Activated CD4-positive, alpha-beta T cell treated with anti-CD3 and anti-CD28 coated beads, Interleukin-10, Interleukin-2, amounts not matched to agents 100 ng/mL and 50 ng/mL, durations not matched to agents 16 hours and 8 hours (primary cell): ENCODE results near the gene RMP24.
A peak's percentile ranks its signal among the peaks of the same experiment; 100 is the strongest.
"Not testable (repeated sequence)": the region's sequence is repeated elsewhere in the genome, so short reads cannot be mapped to it uniquely, and the experiment has no call there.

ENCODE experiments used
- DNase-seq: peaks from one replicate; pipeline ENCODE4 v3.0.0-alpha.2; 2020

Gene RMP24

GRCh38 chr18:35972197-35973000 lies at the start of gene RMP24:
TSS of gene RMP24 (plus strand) at chr18:35972679.
- DNase-seq, result peak; percentile 96

- DNase-seq, result no peak
Observed at GRCh38 chr18:35923939-35924684, 48.4 kb upstream of the RMP24 start.

DNA sequence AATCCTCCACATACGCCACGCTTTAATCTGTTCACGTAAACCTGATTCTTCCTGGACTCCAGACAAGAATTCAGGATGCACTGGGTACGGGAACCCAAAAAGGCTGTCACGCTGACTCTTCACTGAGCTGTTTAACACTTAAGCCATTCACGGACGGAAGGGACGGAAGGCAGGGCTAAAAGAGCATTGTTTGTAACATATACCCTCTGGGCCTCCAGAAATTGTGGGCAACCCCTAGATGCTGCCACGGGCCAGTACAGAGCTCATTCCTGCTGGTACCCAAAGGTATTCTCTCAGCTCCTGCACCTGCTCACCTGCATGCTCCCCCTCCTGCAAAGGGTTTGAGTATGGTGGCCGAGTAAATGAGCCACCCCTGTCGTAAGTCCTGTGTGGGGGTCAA lies 45.6 kb upstream of the RMP24 start:
- no peak for DNase-seq

- DNase-seq, result no peak
Observed at GRCh38 chr18:35927430-35927829, 45.0 kb upstream of the RMP24 start.

GRCh38 chr18:35933982-35934381 lies 38.5 kb upstream of the RMP24 start:
- no peak for DNase-seq

DNA sequence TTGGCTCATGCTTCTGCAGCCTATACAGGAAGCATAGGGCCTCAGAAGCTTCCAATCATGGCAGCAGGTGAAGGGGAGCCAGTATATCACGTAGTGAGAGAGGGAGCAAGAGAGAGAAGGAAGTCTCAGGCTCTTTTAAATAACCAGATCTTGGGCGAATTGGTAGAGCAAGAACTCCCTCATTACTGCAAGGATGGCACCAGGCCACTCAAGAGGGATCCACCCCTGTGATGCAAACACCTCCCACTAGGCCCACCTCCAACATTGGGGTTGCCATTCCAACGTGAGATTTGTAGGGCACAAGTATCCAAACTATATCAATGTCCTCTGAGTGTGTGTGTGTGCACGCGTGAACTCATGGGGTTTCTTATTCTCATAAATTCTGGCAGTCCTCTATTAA lies 37.6 kb upstream of the RMP24 start:
- no peak for DNase-seq

DNA sequence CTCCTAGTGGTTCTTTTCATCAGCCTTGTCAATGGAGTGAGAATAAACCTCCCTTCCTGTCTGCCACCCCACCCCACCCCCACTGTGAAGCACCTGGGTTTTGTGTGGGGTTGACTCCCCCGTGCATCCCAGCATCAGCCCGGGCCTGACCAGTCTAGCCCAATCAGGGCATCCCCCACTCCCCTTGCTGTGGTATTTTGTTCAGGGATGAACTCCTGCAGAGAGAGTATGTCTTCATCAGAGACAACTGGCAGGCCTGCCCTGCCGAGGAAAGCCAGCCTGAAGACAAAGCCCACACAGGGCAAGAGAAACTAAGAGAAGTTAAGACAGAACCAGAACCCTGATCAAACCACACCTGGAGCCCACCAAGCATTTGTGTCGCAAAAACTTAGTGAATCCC lies 36.7 kb upstream of the RMP24 start:
- no peak for DNase-seq

- no peak for DNase-seq
Observed at GRCh38 chr18:35936951-35937350, 35.5 kb upstream of the RMP24 start.

GRCh38 chr18:35938158-35938557 lies 34.3 kb upstream of the RMP24 start:
- no peak for DNase-seq

DNA sequence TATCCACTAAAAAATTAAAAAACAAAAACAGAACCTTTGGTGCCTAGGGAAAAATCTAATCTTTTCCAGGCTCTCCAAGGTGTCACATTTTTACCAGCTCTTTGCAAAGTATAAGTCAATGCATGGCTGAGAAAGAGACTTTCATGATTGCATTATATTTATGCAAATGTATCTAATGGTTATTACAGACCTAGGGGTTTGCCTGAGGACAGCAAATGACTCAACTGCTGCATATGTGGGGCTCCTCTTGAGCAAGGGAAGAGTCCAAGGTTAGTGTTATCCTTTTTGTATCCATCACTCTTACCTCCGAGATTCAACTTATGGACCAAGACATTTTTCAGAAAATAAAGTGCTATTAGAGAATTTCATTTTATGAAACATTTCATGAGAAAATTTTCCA lies 33.9 kb upstream of the RMP24 start:
- no peak for DNase-seq

- no peak for DNase-seq
Observed at GRCh38 chr18:35939138-35939537, 33.3 kb upstream of the RMP24 start.

- DNase-seq, result no peak
Observed at GRCh38 chr18:35941299-35941698, 31.2 kb upstream of the RMP24 start.

DNA sequence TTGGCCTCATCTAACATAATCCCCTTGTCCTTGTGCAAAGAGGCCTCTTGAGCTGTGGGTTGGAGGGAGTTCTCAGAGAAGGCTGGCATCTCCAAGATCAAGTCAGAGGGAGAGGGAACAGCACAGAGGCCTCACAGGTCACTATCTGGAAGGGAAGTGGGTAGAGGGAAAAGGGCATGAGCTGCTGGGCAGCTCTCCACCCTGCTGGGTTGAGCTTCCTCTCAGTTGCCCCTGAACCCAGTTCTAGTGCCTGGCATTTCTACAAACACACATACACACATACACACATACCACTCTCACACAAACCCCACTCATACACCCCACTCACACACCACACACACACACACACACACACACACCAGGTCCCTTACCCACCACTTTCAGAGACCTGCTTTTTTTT lies 30.3 kb upstream of the RMP24 start:
- no peak for DNase-seq

GRCh38 chr18:35942661-35943060 lies 29.8 kb upstream of the RMP24 start:
- DNase-seq, result no peak

DNA sequence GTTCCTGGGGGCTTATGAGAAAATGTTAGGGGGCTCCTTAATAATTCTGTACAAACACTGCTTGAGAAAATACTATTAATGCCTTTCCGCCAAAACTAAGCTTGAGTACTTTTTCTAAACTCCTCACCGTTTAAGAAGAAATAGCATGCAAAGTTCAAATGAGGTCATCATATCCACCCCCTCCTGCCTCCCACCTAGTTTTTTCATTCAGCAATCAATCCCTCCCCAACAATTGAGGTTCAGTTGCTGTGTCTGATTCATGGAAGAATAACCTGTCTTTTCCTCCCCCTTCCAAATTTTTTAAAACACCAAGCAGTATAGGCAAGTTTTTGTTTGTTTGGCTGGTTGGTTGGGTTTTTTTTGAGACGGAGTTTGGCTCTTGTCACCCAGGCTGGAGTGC lies 24.4 kb upstream of the RMP24 start:
- DNase-seq, result no peak

- no peak for DNase-seq
Observed at GRCh38 chr18:35949090-35949489, 23.4 kb upstream of the RMP24 start.

DNA sequence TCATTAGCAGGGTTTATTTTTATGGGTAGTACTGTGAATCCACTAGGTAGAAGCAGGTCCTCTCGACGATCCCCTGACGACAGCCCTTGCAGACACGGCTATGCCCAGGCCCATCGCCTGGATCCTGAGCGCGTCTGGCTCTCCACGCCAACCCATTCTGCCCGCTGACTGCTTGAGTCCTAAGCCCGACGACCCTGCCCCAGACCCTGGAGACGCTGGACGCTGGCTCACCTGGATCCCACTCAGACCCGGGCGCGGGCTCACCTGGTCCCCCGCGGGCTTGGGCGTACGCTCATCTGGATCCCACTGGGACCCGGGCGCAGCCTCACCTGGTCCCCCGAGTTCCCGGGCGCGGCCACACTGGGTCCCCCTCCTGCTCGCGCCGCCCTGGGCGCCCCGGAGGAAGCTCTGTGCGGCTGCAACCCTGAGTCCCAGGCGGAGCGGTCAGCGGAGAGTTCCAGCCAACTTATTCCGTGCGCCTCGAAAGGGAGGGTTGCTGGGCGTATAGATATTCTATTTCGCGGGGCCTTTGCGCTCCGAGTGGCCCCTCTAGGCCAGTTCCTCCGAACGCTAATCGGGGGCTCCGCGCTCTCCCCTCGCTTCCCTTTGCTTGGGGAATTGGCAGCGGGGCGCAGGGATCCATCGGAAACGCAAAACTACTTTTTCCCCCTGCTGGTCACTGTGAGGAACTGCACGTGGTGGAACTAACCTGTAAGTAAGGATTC lies 22.4 kb upstream of the RMP24 start:
- peak; percentile 63 for DNase-seq

GRCh38 chr18:35950628-35950982 lies 21.9 kb upstream of the RMP24 start:
- DNase-seq, result no peak

DNA sequence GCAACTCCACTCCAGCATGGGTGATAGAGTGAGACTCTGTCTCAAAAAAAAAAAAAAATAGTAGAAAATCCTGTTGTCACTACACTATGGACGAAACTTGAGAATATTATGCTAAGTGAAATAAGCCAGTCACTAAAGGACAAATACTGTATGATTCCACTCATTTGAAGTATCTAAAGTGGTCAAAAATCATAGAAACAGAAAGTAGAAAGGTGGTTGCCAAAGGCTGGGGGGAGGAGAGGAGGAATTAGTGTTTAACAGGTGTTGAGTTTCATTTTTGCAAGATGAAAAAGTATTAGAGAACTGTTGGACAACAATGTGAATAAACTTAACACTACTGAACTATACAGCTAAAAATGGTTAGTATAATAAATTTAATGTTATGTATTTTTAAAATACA lies 18.8 kb upstream of the RMP24 start:
- DNase-seq, result no peak

DNA sequence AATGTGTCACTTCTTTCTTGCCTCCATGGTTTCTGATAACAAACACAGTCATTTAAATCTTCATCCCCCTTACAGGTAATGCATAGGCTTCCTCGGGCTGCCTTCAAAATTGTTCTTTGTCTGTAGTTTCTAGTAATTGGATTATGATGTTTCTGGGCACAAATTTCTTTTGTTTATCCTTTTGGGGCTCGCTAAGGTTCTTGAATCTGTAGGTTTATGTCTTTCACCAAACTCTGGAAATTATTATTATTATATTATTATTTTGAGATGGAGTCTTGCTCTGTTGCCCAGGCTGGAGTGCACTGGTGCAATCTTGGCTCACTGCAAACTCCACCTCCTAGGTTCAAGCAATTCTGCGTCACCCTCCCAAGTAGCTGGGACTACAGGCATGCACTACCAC lies 16.3 kb upstream of the RMP24 start:
- DNase-seq, result no peak

DNA sequence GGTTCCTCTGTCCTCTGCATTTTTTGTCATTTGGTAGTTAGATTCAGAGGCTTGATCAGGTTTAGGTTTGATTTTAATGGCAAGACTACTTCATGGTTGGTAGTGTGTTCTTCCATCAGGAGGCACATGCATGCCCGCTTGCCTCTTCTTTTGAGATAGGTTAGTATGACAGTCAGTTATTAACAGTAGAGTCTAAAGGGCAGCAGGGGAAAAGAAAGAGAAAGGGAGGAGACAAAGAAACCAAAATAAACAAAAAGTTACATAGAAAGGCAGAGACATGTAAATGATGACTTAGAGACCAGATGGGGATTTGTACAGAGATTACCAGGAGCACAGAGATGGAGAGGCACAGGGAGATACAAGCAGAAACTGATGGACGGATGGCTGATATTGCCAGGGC lies 10.2 kb upstream of the RMP24 start:
- DNase-seq, result no peak

- DNase-seq, result no peak
Observed at GRCh38 chr18:35964319-35964718, 8.2 kb upstream of the RMP24 start.

DNA sequence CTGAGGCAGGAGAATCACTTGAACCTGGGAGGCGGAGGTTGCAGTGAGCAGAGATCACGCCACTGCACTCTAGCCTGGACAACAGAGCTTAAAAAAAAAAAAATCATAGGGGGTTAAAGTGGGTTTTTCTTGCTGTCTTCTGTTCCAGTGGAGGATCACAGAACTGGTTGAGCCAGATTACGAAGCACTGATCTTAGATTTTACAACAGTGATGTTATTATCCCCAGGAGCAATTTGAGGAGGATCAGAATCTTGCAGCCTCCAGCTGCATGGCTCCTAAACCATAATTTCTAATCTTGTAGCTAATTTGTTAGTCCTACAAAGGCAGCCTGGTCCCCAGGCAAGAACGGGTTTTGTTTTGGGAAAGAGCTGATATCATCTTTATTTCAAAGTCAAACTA lies 4.6 kb upstream of the RMP24 start:
- not testable (repeated sequence) for DNase-seq
